Natural killer cell treated with Interleukin-12 subunit alpha and Interleukin-12 subunit beta and Interleukin-15 and Interleukin-18, amount 100 ng/mL, for 72 hours (primary cell): ENCODE data around the gene KCNMA1. TPM values are rescaled to one million over a fixed set of nuclear protein-coding genes. Genes with fewer than 3 reads are reported as not detected.

Experiments used
- ATAC-seq, 2 donors: fragments of 150-1000 bp; cut with Tn5 transposase in 1 of 2; sonication (Bioruptor Pico), chemical (Tn5 transposase) in 1 of 2; 2 replicates each; pipeline ENCODE4 v1.10.0; 2021
- DNase-seq: peaks from one replicate; pipeline ENCODE4 v3.0.0; 2022; ENCODE audit warnings: low spot score
- H3K27ac Mint-ChIP-seq, 2 donors: 1 replicate in 1 of 2; 2 replicates in 1 of 2; pipeline ENCODE4 v1.8.0; 2022; ENCODE audit warnings: mixed read lengths in 2 of 2, mild to moderate bottlenecking in 1 of 2, moderate library complexity in 1 of 2
- H3K27me3 Mint-ChIP-seq, 2 donors: 1 replicate in 1 of 2; 2 replicates in 1 of 2; pipeline ENCODE4 v1.8.0; 2022; ENCODE audit warnings: mixed read lengths in 2 of 2
- H3K36me3 Mint-ChIP-seq: one replicate; pipeline ENCODE4 v1.8.0; 2022; ENCODE audit warnings: mixed read lengths
- H3K4me1 Mint-ChIP-seq, 2 donors: 1 replicate in 1 of 2; 2 replicates in 1 of 2; pipeline ENCODE4 v1.8.0; 2022; ENCODE audit warnings: low read depth in 2 of 2, mixed read lengths in 2 of 2, mild to moderate bottlenecking in 1 of 2
- H3K4me3 Mint-ChIP-seq: one replicate; pipeline ENCODE4 v1.8.0; 2022; ENCODE audit warnings: mixed read lengths
- H3K9me3 Mint-ChIP-seq: 2 replicates; pipeline ENCODE4 v1.8.0; 2022; ENCODE audit warnings: mixed read lengths
- total RNA-seq, 2 donors: library from RNA; stranded (reverse); gene quantifications; one replicate each; pipeline ENCODE4 v1.2.3, GENCODE V29; 2022

Gene KCNMA1
- total RNA-seq, 2 donors from 2014 or later, result 2.8 TPM; not detected in 1

- DNase-seq, result no peak
- H3K36me3 Mint-ChIP-seq, result no peaks in the 10 kb centered on the region
Measured at GRCh38 chr10:77036993-77037734, 600.4 kb downstream of the KCNMA1 start.

GRCh38 chr10:77036276-77036675 is 601.3 kb downstream of the KCNMA1 start:
- no peak overlapping the region for H3K4me3 Mint-ChIP-seq
- H3K9me3 Mint-ChIP-seq, result no peaks in the 10 kb centered on the region
- ATAC-seq (no peak), DNase-seq (no peak)
- peaks cover 11 to 22% of the 10 kb centered on the region in 2 donors for H3K27me3 Mint-ChIP-seq
- H3K36me3 Mint-ChIP-seq, result no peaks in the 10 kb centered on the region
- H3K4me1 Mint-ChIP-seq, result peaks cover 0 to under 1% of the 10 kb centered on the region in 2 donors
- no peak overlapping the region for H3K27ac Mint-ChIP-seq

More at GRCh38 chr10:77036993-77037734, 600.4 kb downstream of the KCNMA1 start:
- no peak overlapping the region for H3K4me3 Mint-ChIP-seq
- no peak overlapping the region for H3K27ac Mint-ChIP-seq
- H3K27me3 Mint-ChIP-seq, result peaks cover 5 to 22% of the 10 kb centered on the region in 2 donors
- ATAC-seq, result no peak
- H3K4me1 Mint-ChIP-seq, result peaks cover 5 to 7% of the 10 kb centered on the region in 2 donors
- H3K9me3 Mint-ChIP-seq, result no peaks in the 10 kb centered on the region

- Mint-ChIP-seq H3K4me3 (no peak overlapping the region), H3K9me3 (no peaks in the 10 kb centered on the region), H3K4me1 (no peaks in the 10 kb centered on the region), H3K27ac (no peak overlapping the region), H3K27me3 (peaks cover 13 to 22% of the 10 kb centered on the region in 2 donors), H3K36me3 (no peaks in the 10 kb centered on the region)
- ATAC-seq (no peak), DNase-seq (no peak)
Measured at GRCh38 chr10:77034795-77035194, 602.8 kb downstream of the KCNMA1 start.

GRCh38 chr10:77034240-77034639 is 603.4 kb downstream of the KCNMA1 start:
- no peaks in the 10 kb centered on the region for H3K4me1 Mint-ChIP-seq
- H3K36me3 Mint-ChIP-seq, result no peaks in the 10 kb centered on the region
- H3K27me3 Mint-ChIP-seq, result peaks cover 19 to 28% of the 10 kb centered on the region in 2 donors
- DNase-seq, result no peak
- no peak overlapping the region for H3K27ac Mint-ChIP-seq
- H3K4me3 Mint-ChIP-seq, result no peak overlapping the region
- no peak for ATAC-seq
- H3K9me3 Mint-ChIP-seq, result no peaks in the 10 kb centered on the region

GRCh38 chr10:77032188-77032570 is 605.4 kb downstream of the KCNMA1 start:
- Mint-ChIP-seq H3K27me3 (peaks cover 24 to 36% of the 10 kb centered on the region in 2 donors), H3K36me3 (no peaks in the 10 kb centered on the region), H3K27ac (no peak overlapping the region), H3K4me3 (no peak overlapping the region), H3K9me3 (no peaks in the 10 kb centered on the region), H3K4me1 (no peaks in the 10 kb centered on the region)
- ATAC-seq (no peak), DNase-seq (no peak)

GRCh38 chr10:77031531-77032187 is 605.9 kb downstream of the KCNMA1 start:
- peaks cover 26 to 40% of the 10 kb centered on the region in 2 donors for H3K27me3 Mint-ChIP-seq
- no peak overlapping the region for H3K27ac Mint-ChIP-seq
- ATAC-seq (no peak), DNase-seq (no peak)
- H3K4me3 Mint-ChIP-seq, result no peak overlapping the region
- H3K9me3 Mint-ChIP-seq, result no peaks in the 10 kb centered on the region
- no peaks in the 10 kb centered on the region for H3K36me3 Mint-ChIP-seq
- H3K4me1 Mint-ChIP-seq, result no peaks in the 10 kb centered on the region

- no peak overlapping the region for H3K4me3 Mint-ChIP-seq
- H3K36me3 Mint-ChIP-seq, result no peaks in the 10 kb centered on the region
- H3K27me3 Mint-ChIP-seq, result peaks cover 26 to 41% of the 10 kb centered on the region in 2 donors
- DNase-seq, result no peak
- ATAC-seq, result no peak
- no peaks in the 10 kb centered on the region for H3K4me1 Mint-ChIP-seq
- H3K9me3 Mint-ChIP-seq, result no peaks in the 10 kb centered on the region
- no peak overlapping the region for H3K27ac Mint-ChIP-seq
Measured at GRCh38 chr10:77030974-77031373, 606.6 kb downstream of the KCNMA1 start.

- DNase-seq (no peak), ATAC-seq (no peak)
- Mint-ChIP-seq H3K36me3 (no peaks in the 10 kb centered on the region), H3K4me3 (no peak overlapping the region), H3K27me3 (peaks cover 26 to 42% of the 10 kb centered on the region in 2 donors), H3K4me1 (no peaks in the 10 kb centered on the region), H3K27ac (no peak overlapping the region), H3K9me3 (no peaks in the 10 kb centered on the region)
Measured at GRCh38 chr10:77029777-77030717, 607.6 kb downstream of the KCNMA1 start.

- peaks cover 35 to 52% of the 10 kb centered on the region in 2 donors for H3K27me3 Mint-ChIP-seq
- no peaks in the 10 kb centered on the region for H3K36me3 Mint-ChIP-seq
- ATAC-seq, result no peak
- no peak overlapping the region for H3K4me3 Mint-ChIP-seq
- H3K9me3 Mint-ChIP-seq, result no peaks in the 10 kb centered on the region
- no peaks in the 10 kb centered on the region for H3K4me1 Mint-ChIP-seq
- H3K27ac Mint-ChIP-seq, result no peak overlapping the region
- no peak for DNase-seq
Measured at GRCh38 chr10:77028042-77028441, 609.6 kb downstream of the KCNMA1 start.

- no peaks in the 10 kb centered on the region for H3K4me1 Mint-ChIP-seq
- no peak overlapping the region for H3K27ac Mint-ChIP-seq
- DNase-seq (no peak), ATAC-seq (no peak)
- no peak overlapping the region for H3K4me3 Mint-ChIP-seq
- H3K36me3 Mint-ChIP-seq, result no peaks in the 10 kb centered on the region
- H3K9me3 Mint-ChIP-seq, result no peaks in the 10 kb centered on the region
- H3K27me3 Mint-ChIP-seq, result peaks cover 35 to 55% of the 10 kb centered on the region in 2 donors
Measured at GRCh38 chr10:77027576-77027975, 610.0 kb downstream of the KCNMA1 start.

GRCh38 chr10:77027141-77027540 is 610.5 kb downstream of the KCNMA1 start:
- H3K4me1 Mint-ChIP-seq, result no peaks in the 10 kb centered on the region
- no peak overlapping the region for H3K27ac Mint-ChIP-seq

GRCh38 chr10:77026148-77026547 is 611.5 kb downstream of the KCNMA1 start:
- DNase-seq, result no peak
- Mint-ChIP-seq H3K27me3 (peaks cover 31 to 55% of the 10 kb centered on the region in 2 donors), H3K9me3 (no peaks in the 10 kb centered on the region), H3K27ac (no peak overlapping the region), H3K4me3 (no peak overlapping the region), H3K4me1 (no peaks in the 10 kb centered on the region), H3K36me3 (no peaks in the 10 kb centered on the region)
- ATAC-seq, result no peak

More at GRCh38 chr10:77027141-77027540, 610.5 kb downstream of the KCNMA1 start:
- H3K27me3 Mint-ChIP-seq, result peaks cover 35 to 55% of the 10 kb centered on the region in 2 donors
- no peaks in the 10 kb centered on the region for H3K36me3 Mint-ChIP-seq
- ATAC-seq, result no peak
- H3K4me3 Mint-ChIP-seq, result no peak overlapping the region
- no peaks in the 10 kb centered on the region for H3K9me3 Mint-ChIP-seq
- DNase-seq, result no peak

GRCh38 chr10:77024461-77024860 is 613.1 kb downstream of the KCNMA1 start:
- ATAC-seq, result no peak
- Mint-ChIP-seq H3K4me3 (no peak overlapping the region), H3K9me3 (no peaks in the 10 kb centered on the region), H3K36me3 (no peaks in the 10 kb centered on the region), H3K27me3 (peaks cover 26 to 51% of the 10 kb centered on the region in 2 donors), H3K27ac (no peak overlapping the region), H3K4me1 (no peaks in the 10 kb centered on the region)
- no peak for DNase-seq
